ENCODE measurements around the gene NCLN.

- TF ChIP-seq CTCF (IDR thresholded peaks at IDR 0.05; ENCODE audit: low read length): peak; percentile 59
- TF ChIP-seq EZH2 (IDR thresholded peaks at IDR 0.05; ENCODE audit: borderline replicate concordance, low read length): no peak
These were observed 64.9 kb downstream of the NCLN start for GRCh38 chr19:3250675-3251074.
